Caki2 (cell line): ENCODE measurements around the gene CXCR4. TPM values are rescaled to one million over a fixed set of nuclear protein-coding genes. Genes with fewer than 3 reads are reported as not detected.

Source experiments
- DNase-seq: peaks from one replicate; pipeline ENCODE4 v3.0.0-alpha.2; 2015; ENCODE audit warnings: low read depth
- in situ Hi-C: cut with HindIII; loops from 2 replicates; pipeline ENCODE4 v1.10.0; 2016; ENCODE audit warnings: low sequenced_read_pairs, low pct_unique_long_range_greater_than_20kb, mixed read lengths
- total RNA-seq: library from RNA; depleted of rRNA; stranded (reverse); fragments of >200 nt; shearing (Covaris generic); gene quantifications from 2 replicates; pipeline ENCODE4 v1.2.3, GENCODE V29; 2014; ENCODE audit warnings: low replicate concordance; rRNA removed

CXCR4 gene
- not detected in 2 replicates for total RNA-seq

- DNase-seq = peak; percentile 64
- in situ Hi-C loops = no loop called here
Measured at GRCh38 chr2:136117909-136118818, at the start of gene CXCR4. CXCR4 (minus strand) TSS chr2:136118149; CDS start chr2:136118060, 89 bp downstream.

DNA sequence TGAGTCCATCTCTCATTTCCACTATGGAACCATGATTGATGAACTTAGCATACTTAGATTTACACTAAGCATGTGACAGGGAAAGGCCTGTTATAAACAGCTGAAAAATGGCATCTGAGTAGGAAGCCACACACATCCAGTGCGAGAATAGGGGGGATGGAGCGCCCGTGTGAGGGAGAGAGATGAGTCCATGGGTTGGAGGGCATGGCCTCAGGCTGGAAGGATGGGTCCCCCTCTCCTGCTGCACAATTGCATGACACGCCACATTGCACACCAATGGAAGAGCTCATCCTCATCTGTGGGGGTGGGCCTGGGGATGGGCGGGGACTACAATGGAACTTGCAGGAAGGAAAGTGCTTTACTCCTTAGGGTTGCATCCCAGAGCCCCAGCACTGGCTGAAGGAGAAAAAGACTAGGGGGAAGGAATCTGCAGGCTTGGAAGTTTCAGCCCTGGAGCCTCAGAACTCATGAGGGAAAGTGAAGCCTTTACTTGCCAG is 46.4 kb upstream of the CXCR4 start:
- DNase-seq = no peak
- in situ Hi-C loops = no loop called here

DNA sequence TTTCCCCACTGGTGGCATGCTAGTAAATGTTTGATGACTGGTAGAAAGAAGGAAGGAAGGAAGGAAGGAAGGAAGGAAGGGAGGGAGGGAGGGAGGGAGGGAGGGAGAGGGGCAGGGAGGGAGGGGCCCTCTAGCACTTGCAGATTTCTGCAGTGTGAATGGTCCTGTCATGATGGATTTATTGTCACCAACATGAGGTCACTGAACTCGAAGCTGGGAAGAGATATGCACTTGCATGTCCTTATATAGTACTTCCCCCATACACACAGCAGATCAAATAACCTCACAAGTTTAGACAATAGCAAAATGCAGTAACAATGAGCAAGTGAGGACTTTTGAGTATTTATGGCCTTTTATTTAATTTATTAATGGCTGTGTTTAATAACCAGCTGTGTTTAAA is 44.5 kb upstream of the CXCR4 start:
- in situ Hi-C loops = no loop called here
- DNase-seq = no peak

DNA sequence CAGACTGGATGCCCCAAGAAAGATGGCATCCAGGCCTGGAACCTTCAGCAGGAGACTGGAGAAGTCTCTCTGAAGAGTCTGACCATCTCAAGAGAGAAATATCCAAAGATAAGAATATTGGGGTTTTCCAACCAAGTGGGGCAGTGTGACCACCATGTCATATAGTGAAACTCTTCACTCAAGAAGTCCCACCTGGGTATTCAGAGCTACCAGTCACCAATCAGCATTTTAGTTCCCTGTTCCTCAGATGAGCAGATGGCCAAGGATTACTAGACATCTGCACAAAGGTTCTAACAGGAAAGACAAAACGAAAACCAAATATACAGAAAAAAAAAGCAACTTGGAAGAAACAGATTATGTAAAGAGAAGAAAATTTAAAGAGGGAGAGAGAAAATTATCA is 38.5 kb upstream of the CXCR4 start:
- in situ Hi-C loops = no loop called here
- no peak for DNase-seq

GRCh38 chr2:136154384-136154783 is 36.4 kb upstream of the CXCR4 start:
- no peak for DNase-seq
- in situ Hi-C loops = no loop called here

- in situ Hi-C loops = no loop called here
- no peak for DNase-seq
Measured at GRCh38 chr2:136151021-136151971, 33.3 kb upstream of the CXCR4 start.

- DNase-seq = no peak
- in situ Hi-C loops = no loop called here
Measured at GRCh38 chr2:136149011-136149410, 31.1 kb upstream of the CXCR4 start.

DNA sequence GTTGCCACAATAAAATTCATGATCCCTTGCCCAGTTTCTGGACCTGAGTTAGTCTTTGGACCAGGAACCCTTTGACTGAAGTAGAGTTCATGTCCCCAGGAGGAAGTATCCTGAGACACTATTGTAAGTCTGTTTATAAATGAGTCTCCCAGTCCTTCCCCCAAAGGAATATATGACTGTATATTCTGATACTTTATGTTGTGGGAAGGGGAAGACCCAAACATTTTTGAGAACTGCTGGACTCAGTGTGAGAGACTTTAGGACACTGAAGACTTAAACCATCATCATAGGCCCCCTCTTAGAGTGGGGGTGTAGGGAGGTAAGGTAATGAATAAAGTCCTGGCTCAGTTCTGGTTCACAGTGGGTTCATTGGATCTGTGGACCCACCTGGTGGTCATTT is 28.6 kb upstream of the CXCR4 start:
- no peak for DNase-seq
- in situ Hi-C loops = no loop called here

DNA sequence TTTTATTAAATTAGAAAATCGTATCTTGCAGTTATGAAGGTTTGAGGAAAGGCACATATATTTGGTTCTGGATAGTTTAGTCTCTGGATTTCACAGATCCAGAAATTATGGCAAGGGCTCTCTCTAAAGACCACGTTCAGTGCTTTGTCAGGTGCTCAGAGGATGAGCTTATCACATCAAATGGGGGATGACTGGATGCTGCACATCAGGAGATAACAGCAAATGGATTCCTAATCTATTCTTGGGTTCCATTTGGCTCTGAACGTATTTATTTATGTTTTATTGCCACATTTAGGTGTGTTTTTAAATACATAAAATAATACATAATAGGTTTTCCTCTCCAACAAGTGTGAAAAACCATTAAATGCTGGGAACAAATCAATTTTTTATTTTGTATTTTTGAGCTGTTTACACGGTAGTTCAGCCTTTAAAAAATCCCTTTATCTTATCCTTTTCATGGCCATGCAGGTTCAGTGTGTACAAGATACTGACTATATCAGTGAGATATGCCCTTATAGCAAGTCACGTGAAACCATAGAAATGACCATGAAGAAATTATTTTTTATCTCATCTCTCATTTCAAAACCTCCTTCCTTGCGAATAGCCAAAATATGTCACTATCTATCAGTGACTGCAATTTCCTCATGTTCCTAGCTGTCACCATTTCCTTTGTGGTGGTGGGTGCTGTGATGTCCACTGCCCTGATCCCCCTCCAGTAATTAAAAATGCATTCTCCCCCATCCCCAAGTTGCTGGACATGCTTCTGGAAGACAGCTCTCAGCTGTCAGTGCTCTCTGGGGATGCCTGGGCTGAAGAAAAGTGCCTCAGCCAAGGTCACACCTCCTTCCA is 25.9 kb upstream of the CXCR4 start:
- DNase-seq = no peak
- in situ Hi-C loops = no loop called here

- no peak for DNase-seq
- in situ Hi-C loops = no loop called here
Measured at GRCh38 chr2:136141510-136142149, 23.7 kb upstream of the CXCR4 start.

- in situ Hi-C loops = no loop called here
- DNase-seq = no peak
Measured at GRCh38 chr2:136139631-136140030, 21.7 kb upstream of the CXCR4 start.

DNA sequence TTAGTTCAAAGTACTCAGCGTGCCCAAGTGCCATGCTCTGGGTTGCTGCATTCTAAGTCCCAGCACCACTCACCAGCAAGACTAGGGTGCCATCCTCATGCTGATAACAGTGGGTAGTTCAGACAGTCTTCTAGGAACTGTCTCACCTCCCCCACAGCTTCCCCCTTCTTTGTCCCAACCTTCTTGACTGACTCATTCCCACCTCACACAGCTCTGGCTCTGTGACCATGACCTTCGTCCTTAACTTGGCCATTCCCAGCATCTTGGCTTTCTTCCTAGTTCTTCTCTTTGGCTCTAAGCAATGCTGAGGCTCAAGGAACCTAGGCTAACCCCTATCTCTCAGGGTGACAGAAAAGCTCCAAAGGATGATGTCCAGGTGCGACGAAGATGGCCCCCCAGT is 20.0 kb upstream of the CXCR4 start:
- in situ Hi-C loops = no loop called here
- DNase-seq = no peak

- DNase-seq = no peak
- in situ Hi-C loops = no loop called here
Measured at GRCh38 chr2:136136931-136137330, 19.0 kb upstream of the CXCR4 start.

GRCh38 chr2:136135921-136136906 is 18.3 kb upstream of the CXCR4 start:
- no peak for DNase-seq
- in situ Hi-C loops = no loop called here

DNA sequence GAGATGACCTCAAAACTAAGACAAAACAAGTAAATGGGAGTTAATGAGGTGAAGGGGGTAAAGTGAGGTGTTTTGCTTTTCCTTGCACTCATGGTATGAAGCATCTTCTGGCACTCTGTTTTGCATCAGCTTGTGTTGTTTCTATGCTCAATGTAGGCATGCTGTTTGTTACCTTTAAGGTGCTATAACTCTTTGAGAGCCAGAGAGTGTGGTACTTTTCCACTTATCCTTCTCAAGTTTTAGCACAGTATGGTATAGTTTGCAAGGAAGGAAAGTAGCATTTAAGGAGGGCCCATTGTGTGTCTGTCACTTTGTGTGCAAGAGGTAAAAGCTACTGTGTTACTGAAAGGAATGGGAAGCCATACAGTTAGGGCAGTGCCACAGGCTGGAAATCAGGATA is 17.5 kb upstream of the CXCR4 start:
- in situ Hi-C loops = no loop called here
- DNase-seq = no peak

DNA sequence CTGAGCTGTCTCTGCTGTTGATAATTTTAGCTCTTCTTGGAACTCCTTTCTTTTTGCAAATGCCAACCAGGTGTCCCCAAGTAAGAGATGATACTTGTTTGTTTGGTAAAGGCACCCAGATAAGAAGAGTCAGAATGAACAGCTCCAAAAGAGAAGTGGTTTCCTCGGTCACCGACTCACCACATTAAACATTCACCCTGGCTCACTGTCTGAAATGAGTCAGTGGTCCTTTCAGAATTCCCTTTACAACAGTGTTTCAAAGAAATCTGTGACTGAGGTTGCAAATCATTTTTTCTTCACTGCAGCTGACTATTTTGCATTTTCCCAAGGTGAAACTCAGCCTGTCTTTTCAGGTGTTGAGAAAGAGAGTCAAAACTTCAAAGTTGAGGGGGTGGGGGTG is 16.2 kb upstream of the CXCR4 start:
- no peak for DNase-seq
- in situ Hi-C loops = no loop called here

- in situ Hi-C loops = no loop called here
- no peak for DNase-seq
Measured at GRCh38 chr2:136133586-136133985, 15.6 kb upstream of the CXCR4 start.
